HG03097 (cell line): ENCODE measurements around the gene KIDINS220.

Experiments
- ATAC-seq: cut with Tn5 transposase; IDR thresholded peaks from one replicate; pipeline ENCODE4 v1.9.1; 2021; ENCODE audit not compliant: unreplicated experiment, low FRiP score

KIDINS220 gene

DNA sequence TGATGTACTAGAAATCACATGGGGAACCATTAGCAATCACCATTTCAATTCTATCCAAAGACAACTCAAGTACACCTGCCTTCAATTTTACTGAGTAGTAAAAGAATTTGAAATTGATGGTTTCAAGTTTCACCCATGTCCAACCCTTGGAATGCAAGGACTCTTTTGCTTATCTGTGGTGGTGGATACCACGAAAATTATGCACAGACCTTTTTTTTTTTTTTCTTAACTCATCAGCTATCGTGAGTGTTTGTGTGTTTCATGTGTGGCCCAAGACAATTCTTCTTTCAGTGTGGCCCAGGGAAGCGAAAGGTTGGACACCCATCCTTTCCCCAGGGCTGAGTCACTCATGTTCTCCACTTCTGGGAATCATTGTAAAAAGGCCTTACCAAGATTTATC, 132.5 kb downstream of the KIDINS220 start:
- no peak for ATAC-seq

DNA sequence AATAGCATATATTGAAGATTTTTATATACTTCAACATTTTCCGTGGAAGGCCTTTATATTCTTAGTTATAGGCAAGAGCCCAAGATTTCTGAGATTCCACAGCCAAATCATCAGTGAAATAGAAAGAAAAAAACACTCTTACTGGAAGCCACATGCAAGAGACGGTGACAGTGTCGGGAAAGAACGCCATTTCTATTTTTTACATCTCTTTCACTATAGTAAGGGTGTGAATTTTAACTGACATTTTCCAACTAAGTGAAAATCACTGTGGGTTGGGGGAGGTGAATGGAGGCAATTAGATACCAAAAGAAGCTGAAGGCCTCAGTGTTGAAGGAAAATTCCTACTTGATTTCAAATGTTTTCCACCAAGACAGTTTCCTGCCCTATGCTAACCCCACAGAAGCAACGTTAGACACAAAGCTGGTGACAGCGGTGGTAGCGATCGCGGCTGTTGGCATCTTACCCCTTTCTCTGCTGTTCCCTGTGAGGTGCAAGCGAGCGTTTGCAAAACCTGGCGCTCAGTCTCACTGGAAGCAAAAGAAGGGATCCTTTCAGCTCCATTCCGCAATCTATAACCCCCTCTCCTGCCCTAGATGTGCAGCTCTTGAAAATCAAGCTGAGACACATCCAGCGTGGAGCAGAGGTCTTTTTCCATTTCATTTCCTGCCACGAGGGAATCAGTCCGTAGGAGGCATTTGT, 135.6 kb downstream of the KIDINS220 start:
- no peak for ATAC-seq

DNA sequence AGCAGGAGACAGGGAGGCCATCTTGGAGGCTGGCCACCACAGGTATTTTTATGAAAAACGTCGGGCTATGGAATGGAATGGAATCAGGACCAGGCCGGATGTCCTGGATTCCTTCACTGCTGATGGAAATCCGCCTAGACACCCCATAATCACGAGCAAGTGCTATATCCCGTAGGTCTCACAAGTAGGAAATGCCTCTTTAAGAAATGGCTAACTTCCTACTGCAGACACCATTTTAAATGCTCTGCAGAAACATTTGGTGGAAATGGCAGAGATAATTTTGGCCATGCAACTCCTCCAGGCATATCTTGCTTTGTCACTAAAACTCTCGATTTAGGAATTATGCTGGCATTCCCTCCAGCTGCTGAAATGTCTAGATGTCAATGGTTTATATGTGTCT, 137.6 kb downstream of the KIDINS220 start:
- no peak for ATAC-seq

DNA sequence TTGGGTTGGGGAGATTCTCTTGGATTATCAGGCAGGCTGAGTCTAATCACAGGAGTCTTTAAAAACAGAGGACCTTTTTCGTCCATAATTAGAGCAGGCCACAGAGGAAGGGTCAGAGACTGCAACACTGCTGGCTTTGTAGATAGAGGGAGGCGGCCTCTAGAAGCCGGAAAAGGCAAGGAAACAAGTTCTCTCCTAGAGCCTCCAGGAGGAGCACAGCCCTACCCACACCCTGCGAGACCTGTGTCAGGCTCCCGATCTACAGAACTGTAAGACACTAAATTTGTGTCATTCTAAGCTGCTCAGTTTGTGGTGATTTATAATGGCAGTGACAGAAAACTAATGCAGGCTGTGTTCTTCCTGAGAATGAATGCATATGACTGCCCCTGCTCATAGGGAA, 140.2 kb downstream of the KIDINS220 start:
- no peak for ATAC-seq

GRCh38 chr2:8694737-8695136, 142.7 kb downstream of the KIDINS220 start:
- no peak for ATAC-seq

GRCh38 chr2:8693157-8693821, 144.1 kb downstream of the KIDINS220 start:
- no peak for ATAC-seq

GRCh38 chr2:8692783-8693156, 144.6 kb downstream of the KIDINS220 start:
- no peak for ATAC-seq

- no peak for ATAC-seq
Measured at GRCh38 chr2:8691859-8692437, 145.5 kb downstream of the KIDINS220 start.

DNA sequence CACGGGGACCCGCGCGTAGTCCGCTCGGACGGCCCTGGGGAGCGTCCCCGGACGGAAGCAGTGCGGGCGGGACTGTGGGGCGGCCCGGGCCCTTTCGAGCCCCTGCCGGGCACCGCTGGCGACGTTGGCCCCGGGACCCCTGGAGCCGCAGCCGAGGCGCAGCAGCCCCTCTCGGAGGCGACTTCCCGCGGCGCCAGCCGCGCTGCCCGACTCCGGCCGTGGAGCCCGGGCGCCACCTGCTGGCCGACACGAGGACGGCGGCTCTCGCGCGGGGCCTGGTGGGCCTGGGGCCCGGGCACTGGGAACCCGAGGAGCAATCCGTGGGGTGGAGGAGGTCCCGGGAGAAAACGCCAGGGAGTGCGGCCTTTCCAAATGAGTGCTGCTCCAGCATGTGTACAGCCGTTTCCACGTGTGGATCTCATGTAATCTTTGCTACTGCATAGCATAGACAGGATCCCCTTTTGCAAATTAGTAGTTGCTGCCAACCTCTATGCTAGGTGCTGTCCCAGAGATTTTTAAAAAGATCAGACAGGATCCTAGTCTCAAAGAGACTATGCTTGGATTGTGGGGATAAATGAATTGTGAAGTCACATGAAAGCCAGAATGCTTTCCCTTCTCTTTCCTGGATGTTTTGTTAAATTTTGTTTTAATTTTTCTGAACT, 151.6 kb downstream of the KIDINS220 start:
- ATAC-seq = peak; percentile 27

- ATAC-seq = no peak
Measured at GRCh38 chr2:8684878-8685696, 152.3 kb downstream of the KIDINS220 start.

GRCh38 chr2:8684540-8684877, 152.9 kb downstream of the KIDINS220 start:
- ATAC-seq = no peak

DNA sequence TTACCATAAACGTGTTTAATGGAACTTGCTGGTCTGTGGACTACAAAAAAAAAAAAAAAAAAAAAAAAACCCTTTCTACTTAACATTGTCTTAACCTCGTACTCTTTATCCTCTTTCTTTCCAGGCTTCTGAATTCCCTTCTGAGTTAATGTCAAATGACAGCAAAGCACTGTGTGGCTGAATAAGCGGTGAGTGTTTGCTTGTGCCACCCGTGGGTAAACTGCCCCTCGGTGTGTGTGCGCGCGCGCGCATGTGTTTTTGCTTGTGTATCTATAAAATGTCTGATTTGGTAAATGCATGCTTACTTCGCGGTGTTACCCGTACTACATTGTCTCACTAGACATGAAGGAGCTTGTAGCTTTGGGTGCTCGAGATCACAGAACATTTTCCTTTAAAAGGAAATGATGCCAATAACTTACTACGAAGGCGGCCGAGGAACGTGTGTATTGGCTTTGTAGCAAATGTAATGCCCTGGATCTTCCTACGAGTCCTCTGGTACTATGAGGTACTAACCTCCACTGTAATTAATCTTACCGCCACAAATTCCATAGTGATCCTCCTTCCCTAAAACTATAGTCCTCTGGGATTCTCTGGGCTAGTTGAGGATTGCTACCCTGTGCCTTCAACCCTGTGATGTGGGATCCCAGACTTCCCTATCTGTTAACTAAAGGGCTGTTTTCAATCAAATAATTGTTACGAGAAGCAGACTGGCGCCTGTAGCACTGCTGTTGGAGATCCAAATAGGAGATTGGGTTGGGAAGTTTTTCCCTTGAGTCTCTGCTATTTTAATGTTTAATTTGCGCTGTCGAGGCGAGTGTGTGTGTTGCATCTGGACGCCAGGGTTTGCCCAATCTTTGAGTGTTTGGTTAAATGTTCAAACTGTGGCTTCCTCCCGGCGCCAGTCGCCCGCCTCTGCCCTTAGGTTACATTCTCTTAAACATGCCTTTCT, 154.4 kb downstream of the KIDINS220 start:
- no peak for ATAC-seq

DNA sequence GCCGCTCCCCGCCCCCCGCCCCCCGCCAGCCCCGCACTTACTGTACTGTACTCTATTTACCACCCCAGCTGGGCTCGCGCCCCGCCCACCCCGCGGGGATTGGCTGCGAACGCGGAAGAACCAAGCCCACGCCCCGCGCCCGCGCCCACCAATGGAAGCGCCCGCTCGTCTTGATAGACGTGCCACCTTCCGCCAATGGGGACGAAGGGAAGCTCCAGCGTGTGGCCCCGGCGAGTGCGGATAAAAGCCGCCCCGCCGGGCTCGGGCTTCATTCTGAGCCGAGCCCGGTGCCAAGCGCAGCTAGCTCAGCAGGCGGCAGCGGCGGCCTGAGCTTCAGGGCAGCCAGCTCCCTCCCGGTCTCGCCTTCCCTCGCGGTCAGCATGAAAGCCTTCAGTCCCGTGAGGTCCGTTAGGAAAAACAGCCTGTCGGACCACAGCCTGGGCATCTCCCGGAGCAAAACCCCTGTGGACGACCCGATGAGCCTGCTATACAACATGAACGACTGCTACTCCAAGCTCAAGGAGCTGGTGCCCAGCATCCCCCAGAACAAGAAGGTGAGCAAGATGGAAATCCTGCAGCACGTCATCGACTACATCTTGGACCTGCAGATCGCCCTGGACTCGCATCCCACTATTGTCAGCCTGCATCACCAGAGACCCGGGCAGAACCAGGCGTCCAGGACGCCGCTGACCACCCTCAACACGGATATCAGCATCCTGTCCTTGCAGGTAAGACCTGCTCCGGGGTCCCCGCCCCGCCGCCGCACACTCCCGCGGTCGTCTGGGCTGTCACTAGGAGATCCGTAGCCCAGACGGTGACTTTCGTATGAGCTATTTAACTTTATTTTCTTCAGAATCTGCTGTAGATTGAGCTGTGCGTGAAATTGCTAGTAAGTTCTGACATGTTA, 155.4 kb downstream of the KIDINS220 start, which contains the start of gene ID2:
ID2 (plus strand) TSS at position 271 of the 907 bp plus-strand sequence; CDS start at position 381, 110 bp downstream.
- peak; percentile 71 for ATAC-seq

- no peak for ATAC-seq
Measured at GRCh38 chr2:8680822-8681760, 156.3 kb downstream of the KIDINS220 start.

DNA sequence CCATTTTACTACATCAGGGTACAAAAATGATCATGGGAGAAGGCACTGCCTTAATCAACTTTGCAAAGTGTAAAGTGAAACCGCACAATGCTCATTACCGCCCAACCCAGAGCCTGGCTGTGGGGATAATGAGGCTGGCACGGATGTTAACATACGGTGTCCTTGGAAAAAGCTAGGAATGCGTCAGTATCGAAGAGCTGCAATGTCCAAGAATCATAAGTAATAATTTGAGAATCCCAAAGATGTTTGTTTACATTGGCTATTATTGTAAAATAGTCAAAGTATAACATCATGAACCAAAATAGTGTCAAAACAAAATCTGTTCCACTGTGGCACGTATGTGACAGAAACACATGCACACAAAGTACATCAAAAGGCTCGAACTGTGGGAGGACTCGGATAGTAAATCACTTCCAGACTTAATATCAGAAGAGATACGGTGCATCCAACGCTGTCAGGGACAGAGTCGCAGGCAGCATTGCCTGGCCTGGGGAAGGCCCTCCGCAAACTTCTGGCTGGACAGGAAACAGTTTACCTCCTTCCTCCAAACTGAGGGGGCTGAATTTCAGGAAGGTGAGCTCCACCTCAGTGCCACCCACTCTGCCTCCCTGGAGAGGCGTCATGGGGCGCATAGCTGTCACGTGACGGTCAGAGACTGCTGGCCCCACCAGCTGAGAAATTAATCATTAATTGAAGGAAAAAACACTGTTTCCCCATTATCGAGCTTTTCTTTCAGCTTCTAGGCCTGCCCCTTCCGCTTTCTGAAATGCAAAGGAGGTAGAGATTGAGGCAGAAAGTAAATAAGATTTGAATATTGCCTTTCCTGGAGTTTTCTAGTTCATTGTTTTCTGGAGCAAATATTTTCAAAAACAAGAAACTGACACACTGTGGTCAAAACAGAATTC, 157.3 kb downstream of the KIDINS220 start:
- no peak for ATAC-seq

DNA sequence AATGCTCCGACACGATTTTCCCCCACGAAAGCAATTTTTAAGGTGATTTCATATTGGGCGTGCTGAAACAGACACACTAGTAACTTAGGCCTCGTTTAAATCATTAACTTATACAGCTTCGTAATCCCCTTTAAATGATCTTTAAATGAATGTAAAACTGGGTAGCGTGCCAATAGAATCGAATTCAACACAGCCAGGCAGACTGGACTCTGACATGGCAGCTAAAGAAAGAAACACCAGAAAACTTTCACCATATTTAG, 157.9 kb downstream of the KIDINS220 start:
- no peak for ATAC-seq
